Activated CD8-positive, alpha-beta T cell treated with anti-CD3 and anti-CD28 coated beads for 36 hours (primary cell): ENCODE measurements around the gene SFTPB. TPM values are rescaled to one million over a fixed set of nuclear protein-coding genes. Genes with fewer than 3 reads are reported as not detected.

ENCODE experiments used
- ATAC-seq: fragments of 200-7000 bp; cut with Tn5 transposase; one replicate; pipeline ENCODE4 v1.10.0; 2021; ENCODE audit warnings: mild to moderate bottlenecking, moderate library complexity
- CTCF ChIA-PET: fragments of 350-600 bp; sonication (Branson Sonifier 250); formaldehyde crosslinking; loops from one replicate; lab custom pipeline; 2021; ENCODE audit warnings: antibody characterized with exemption; lab: Charles Lee
- POLR2A ChIA-PET: fragments of 350-600 bp; sonication (Branson Sonifier 250); formaldehyde crosslinking; loops from one replicate; lab custom pipeline; 2021; ENCODE audit warnings: antibody characterized with exemption; lab: Charles Lee
- DNase-seq: peaks from one replicate; pipeline ENCODE4 v3.0.0-alpha.2; 2020
- H3K27ac Mint-ChIP-seq: one replicate; pipeline ENCODE4 v1.8.0; 2021; ENCODE audit warnings: mild to moderate bottlenecking, mixed read lengths
- H3K27me3 Mint-ChIP-seq: one replicate; pipeline ENCODE4 v1.8.0; 2021; ENCODE audit warnings: mixed read lengths
- H3K36me3 Mint-ChIP-seq: one replicate; pipeline ENCODE4 v1.8.0; 2021; ENCODE audit warnings: low read depth, mixed read lengths
- H3K4me1 Mint-ChIP-seq: one replicate; pipeline ENCODE4 v1.8.0; 2021; ENCODE audit warnings: low read depth, mixed read lengths
- H3K4me3 Mint-ChIP-seq: one replicate; pipeline ENCODE4 v1.8.0; 2021; ENCODE audit warnings: mild to moderate bottlenecking, moderate library complexity, mixed read lengths
- H3K9me3 Mint-ChIP-seq: one replicate; pipeline ENCODE4 v1.8.0; 2021; ENCODE audit warnings: mixed read lengths
- CTCF ChIP-seq: fragments of 200-600 bp; IDR thresholded peaks from one replicate; pipeline ENCODE4 v1.8.0; 2022; ENCODE audit warnings: antibody characterized with exemption, mild to moderate bottlenecking
- intact Hi-C: fragments of 100-400 bp; cut with micrococcal nuclease; formaldehyde crosslinking; loops from one replicate; pipeline ENCODE4 v1.10.0; 2022
- total RNA-seq, 2 experiments: library from RNA; stranded (reverse); gene quantifications; one replicate each; pipeline ENCODE4 v1.2.3, GENCODE V29; 2021

SFTPB gene
- total RNA-seq, 2 experiments from 2014 or later: not detected

GRCh38 chr2:85698880-85699254, 30.9 kb upstream of the SFTPB start:
- Mint-ChIP-seq H3K27me3 (no peaks in the 10 kb centered on the region), H3K4me3 (no peak overlapping the region), H3K4me1 (peaks cover 20% of the 10 kb centered on the region), H3K36me3 (no peaks in the 10 kb centered on the region), H3K27ac (no peak overlapping the region), H3K9me3 (no peaks in the 10 kb centered on the region)
- intact Hi-C loops: no loop called here
- ChIA-PET CTCF (interaction anchor here (2.0 to 3.0 kb wide), 2 partner anchors 19 to 30 kb away, joined by 9 to 20 read pairs; no protein-coding TSS in a partner anchor), POLR2A (no interaction called here)
- no peak for TF ChIP-seq CTCF
- ATAC-seq: no peak
- DNase-seq: no peak

DNA sequence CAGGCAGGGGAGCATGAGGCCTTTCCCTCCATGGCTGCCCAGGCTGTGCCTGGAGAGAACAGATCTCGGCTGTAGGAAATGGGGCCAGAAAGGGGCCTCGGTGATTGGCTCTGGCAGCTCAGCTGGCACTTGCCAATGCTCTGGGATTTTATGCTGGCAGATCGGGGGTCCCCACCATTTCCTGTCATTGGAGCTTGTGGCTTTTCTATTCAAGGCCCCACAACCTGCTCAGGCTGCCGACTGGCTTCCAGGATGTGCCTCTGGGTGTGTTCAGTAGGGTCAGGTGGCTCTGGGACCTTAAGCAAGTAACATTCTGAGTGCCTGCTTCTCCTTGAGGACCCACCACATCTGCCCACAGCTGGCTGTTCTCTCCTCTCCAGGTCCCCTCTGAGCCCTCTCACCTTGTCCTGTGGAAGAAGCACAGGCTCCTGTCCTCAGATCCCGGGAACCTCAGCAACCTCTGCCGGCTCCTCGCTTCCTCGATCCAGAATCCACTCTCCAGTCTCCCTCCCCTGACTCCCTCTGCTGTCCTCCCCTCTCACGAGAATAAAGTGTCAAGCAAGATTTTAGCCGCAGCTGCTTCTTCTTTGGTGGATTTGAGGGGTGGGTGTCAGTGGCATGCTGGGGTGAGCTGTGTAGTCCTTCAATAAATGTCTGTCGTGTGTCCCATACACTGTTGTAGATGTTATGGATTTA, 30.3 kb upstream of the SFTPB start:
- peak overlapping the region; percentile 12 for H3K4me3 Mint-ChIP-seq
- peak; percentile 33 for DNase-seq
- intact Hi-C loops: no loop called here
- H3K36me3 Mint-ChIP-seq: no peaks in the 10 kb centered on the region
- no peaks in the 10 kb centered on the region for H3K9me3 Mint-ChIP-seq
- H3K27ac Mint-ChIP-seq: no peak overlapping the region
- POLR2A ChIA-PET: interaction anchor here (0.8 kb wide), 1 partner anchor 9 kb away, joined by 3 read pairs; no protein-coding TSS in a partner anchor
- TF ChIP-seq CTCF: no peak
- peaks cover 18% of the 10 kb centered on the region for H3K4me1 Mint-ChIP-seq
- H3K27me3 Mint-ChIP-seq: no peaks in the 10 kb centered on the region
- ATAC-seq: peak; percentile 46
- CTCF ChIA-PET: interaction anchor here (1.3 to 3.4 kb wide), 4 partner anchors 8 to 61 kb away, joined by 8 to 27 read pairs (median 14); no protein-coding TSS in a partner anchor

DNA sequence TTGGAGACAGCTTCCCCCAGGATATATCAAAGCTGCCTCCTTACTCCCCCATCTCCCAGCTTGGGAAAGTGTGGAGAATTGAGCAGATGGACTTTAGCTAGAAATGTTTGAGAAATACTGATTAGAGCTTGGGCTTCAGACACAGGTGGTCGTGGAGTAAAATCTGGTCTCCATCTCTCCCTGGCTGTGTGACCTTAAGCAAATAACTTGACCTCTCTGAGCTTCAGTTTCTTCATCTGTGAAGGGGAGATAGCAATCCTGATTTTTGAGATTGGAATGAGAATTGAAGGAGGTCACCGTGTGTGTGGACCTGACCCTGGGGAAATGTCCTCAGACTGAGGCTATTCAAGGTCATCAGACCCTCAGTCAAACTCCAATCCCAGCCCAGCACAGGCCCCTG, 29.7 kb upstream of the SFTPB start:
- Mint-ChIP-seq H3K27ac (no peak overlapping the region), H3K27me3 (no peaks in the 10 kb centered on the region), H3K36me3 (no peaks in the 10 kb centered on the region), H3K4me1 (peaks cover 12% of the 10 kb centered on the region), H3K9me3 (no peaks in the 10 kb centered on the region), H3K4me3 (no peak overlapping the region)
- ChIA-PET CTCF (interaction anchor here (1.3 to 3.4 kb wide), 5 partner anchors 9 to 60 kb away, joined by 5 to 27 read pairs (median 9); no protein-coding TSS in a partner anchor), POLR2A (interaction anchor here (0.8 kb wide), 1 partner anchor 10 kb away, joined by 3 read pairs; no protein-coding TSS in a partner anchor)
- TF ChIP-seq CTCF: no peak
- ATAC-seq (no peak), DNase-seq (no peak)
- intact Hi-C loops: no loop called here

GRCh38 chr2:85697096-85697495, 29.1 kb upstream of the SFTPB start:
- no peaks in the 10 kb centered on the region for H3K9me3 Mint-ChIP-seq
- CTCF ChIA-PET: interaction anchor here (0.8 to 3.4 kb wide), 5 partner anchors 9 to 60 kb away, joined by 4 to 27 read pairs (median 8); no protein-coding TSS in a partner anchor
- DNase-seq: no peak
- POLR2A ChIA-PET: interaction anchor here (0.9 kb wide), 1 partner anchor 8 kb away, joined by 3 read pairs; no protein-coding TSS in a partner anchor
- H3K27ac Mint-ChIP-seq: no peak overlapping the region
- no peaks in the 10 kb centered on the region for H3K36me3 Mint-ChIP-seq
- H3K4me3 Mint-ChIP-seq: no peak overlapping the region
- no peak for ATAC-seq
- intact Hi-C loops: no loop called here
- H3K4me1 Mint-ChIP-seq: peaks cover 11% of the 10 kb centered on the region
- H3K27me3 Mint-ChIP-seq: no peaks in the 10 kb centered on the region
- TF ChIP-seq CTCF: no peak
